HL-60 (cell line): ENCODE results near the gene CRYGD.

Experiments used
- CTCF ChIP-seq: IDR thresholded peaks from one replicate; pipeline ENCODE4 v1.5.1; 2011; ENCODE audit warnings: low read length, control low read depth, inconsistent platforms; ENCODE audit not compliant: insufficient read depth
- POLR2AphosphoS5 ChIP-seq: IDR thresholded peaks from 2 replicates; pipeline ENCODE4 v1.6.1; 2012; ENCODE audit warnings: low read depth

DNA sequence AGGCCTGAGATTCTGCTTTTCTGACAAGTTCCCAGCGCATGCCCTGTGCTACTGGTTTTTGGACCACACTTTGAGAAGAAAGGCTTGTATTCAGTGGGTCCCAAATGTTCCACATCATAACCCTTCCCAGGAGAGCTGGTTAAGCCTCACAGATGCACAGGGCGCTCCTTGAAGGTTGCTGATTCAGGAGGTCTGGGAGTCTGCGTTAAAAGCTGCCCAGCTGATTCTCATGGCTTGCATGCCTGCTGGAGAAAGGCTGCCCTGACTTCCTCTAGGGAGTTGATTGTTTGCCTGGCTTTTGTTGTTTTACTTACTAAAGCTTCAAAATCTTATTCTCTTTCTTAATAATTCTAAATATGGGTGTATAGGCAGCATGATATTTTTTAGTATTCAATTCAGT lies 20.7 kb downstream of the CRYGD start:
- TF ChIP-seq CTCF (no peak), POLR2AphosphoS5 (no peak)
